ENCODE data around the gene RNF148.

The RNF148 gene

GRCh38 chr7:122702872-122703510, at the start of gene RNF148:
TSS of gene RNF148 (minus strand) at chr7:122702922. CDS start at chr7:122702750, 172 bp downstream.
- DNase-seq = no peak

- no peak for DNase-seq
Observed at GRCh38 chr7:122750389-122750788, 47.7 kb upstream of the RNF148 start.

GRCh38 chr7:122748195-122748594, 45.5 kb upstream of the RNF148 start:
- DNase-seq = no peak

DNA sequence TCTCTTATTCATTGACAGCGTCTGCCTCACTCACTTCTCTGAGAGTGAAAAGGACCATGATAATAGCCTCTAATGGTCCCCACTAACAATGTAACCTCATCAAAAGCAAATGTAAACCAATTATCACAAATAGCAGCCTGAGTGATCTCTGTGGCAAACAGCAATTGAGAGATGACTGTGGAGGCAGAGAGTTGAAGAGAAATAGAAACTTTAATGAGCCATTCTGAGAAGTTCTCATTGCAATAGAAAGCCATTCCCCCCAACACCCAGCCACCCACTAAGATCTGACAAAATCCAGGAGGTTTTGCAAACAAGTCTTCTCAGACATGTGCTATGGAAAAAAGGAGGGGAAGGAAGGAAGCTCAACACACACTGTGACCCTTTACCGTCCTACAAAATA, 44.2 kb upstream of the RNF148 start:
- DNase-seq = no peak

GRCh38 chr7:122743211-122743610, 40.5 kb upstream of the RNF148 start:
- no peak for DNase-seq

- no peak for DNase-seq
Observed at GRCh38 chr7:122738947-122739346, 36.2 kb upstream of the RNF148 start.

- no peak for DNase-seq
Observed at GRCh38 chr7:122736183-122736582, 33.5 kb upstream of the RNF148 start.

- DNase-seq = no peak
Observed at GRCh38 chr7:122727759-122728158, 25.0 kb upstream of the RNF148 start.

- DNase-seq = no peak
Observed at GRCh38 chr7:122727354-122727753, 24.6 kb upstream of the RNF148 start.

GRCh38 chr7:122726881-122727280, 24.2 kb upstream of the RNF148 start:
- no peak for DNase-seq

- no peak for DNase-seq
Observed at GRCh38 chr7:122724366-122724765, 21.6 kb upstream of the RNF148 start.

DNA sequence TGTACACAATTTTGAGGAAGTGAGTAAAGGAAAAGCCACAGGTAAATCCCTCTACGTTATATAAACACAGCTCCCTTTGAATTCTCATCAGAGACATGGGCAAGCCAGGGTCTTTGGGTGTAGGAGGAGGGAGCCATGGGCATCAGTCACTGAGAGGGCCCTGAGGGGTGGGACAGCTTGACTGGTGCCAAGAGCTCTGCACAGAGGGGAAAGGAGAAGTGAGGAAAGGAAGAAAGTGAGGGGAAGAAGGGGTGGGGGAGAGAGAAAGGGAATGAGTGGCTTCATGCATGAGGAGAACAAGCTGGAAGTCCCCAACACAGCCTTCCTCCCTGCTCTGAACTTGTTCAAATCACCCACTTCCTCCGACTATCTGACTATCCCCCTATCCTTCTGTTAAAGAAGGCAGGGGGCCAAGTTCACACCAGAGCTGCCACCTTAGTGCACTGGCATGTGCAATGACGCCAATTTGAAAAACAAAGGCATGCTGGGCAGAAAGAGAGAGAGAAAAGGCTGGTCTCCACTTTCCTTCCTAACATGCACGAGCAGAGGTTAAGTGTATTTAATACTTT, 16.4 kb upstream of the RNF148 start:
- DNase-seq = no peak

DNA sequence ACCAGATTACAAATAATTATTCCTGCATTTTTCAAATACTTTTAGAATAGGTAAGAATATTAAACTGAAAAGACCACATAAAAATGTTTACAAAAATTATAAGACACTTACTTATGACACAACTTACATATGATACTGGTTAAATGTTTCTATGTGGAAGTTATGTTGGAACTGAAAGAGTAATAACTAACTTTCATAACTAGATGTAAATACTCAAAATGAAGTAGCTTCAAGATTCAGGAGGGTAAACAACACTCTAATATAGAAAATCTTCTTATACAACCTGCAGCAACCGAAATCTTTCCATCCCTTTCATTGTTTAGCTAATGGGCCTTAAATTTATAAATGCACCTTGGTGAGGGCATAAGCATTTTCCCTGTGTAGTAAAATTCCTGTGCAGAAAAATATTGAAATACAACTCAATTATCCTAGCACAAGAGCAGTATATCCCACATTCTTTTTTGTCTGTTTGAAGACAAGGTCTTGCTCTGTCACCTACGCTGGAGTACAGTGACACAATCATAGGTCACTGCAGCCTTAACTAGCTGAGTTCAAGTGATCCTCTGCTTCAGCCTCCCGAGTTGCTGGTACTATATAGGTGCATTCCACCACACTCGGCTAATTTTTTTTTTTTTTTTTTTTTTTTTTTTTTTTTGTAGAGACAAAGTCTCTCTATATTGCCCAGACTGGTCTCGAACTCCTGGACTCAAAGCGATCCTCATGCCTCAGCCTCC, 14.8 kb upstream of the RNF148 start:
- no peak for DNase-seq

DNA sequence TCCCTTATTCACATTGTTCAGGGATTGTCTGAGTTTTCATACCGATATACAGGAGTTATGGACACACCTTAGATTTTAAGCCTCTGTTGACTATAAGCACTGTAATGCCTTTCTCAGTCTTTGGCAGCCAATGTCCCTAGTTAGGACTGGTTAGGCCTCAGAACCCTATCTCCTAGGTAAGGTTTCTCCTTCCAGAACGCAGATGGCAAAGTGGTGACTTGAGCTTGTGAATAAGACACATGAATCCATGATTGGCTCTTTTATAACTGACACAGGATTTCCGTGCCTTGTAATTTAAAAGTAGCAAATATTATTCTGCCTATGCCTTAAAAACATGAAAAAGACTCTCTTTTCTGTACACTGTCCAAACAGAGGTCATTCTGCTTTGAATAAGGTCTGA, 12.5 kb upstream of the RNF148 start:
- DNase-seq = no peak

GRCh38 chr7:122710916-122711315, 8.2 kb upstream of the RNF148 start:
- no peak for DNase-seq

GRCh38 chr7:122709930-122710646, 7.4 kb upstream of the RNF148 start:
- DNase-seq = no peak

GRCh38 chr7:122706836-122707235, 4.1 kb upstream of the RNF148 start:
- no peak for DNase-seq

GRCh38 chr7:122699017-122699416, 3.7 kb downstream of the RNF148 start, which contains the start of gene RNF133:
TSS of gene RNF133 (minus strand) at chr7:122699117. CDS start at chr7:122698918, 199 bp downstream.
- no peak for DNase-seq

- no peak for DNase-seq
Observed at GRCh38 chr7:122695816-122696215, 6.9 kb downstream of the RNF148 start.

DNA sequence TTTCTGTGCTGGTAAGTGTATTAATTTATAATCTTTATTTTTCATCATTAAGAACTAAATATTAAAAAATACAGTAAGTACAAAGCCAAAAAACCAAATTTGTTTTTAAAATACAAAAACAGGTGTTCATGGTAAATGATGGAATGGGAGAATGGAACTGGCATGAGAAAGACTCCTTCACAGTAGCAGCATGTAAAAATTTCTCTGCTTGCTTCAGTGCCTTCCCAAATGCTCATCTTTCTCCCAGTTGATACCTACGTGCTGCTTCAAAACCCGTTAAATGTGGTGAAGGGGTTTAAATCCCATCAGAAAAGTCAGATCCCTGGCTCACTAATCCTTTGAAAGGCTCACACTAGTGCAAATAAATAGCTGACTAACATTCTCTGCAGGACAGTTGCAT, 8.0 kb downstream of the RNF148 start:
- DNase-seq = no peak

DNA sequence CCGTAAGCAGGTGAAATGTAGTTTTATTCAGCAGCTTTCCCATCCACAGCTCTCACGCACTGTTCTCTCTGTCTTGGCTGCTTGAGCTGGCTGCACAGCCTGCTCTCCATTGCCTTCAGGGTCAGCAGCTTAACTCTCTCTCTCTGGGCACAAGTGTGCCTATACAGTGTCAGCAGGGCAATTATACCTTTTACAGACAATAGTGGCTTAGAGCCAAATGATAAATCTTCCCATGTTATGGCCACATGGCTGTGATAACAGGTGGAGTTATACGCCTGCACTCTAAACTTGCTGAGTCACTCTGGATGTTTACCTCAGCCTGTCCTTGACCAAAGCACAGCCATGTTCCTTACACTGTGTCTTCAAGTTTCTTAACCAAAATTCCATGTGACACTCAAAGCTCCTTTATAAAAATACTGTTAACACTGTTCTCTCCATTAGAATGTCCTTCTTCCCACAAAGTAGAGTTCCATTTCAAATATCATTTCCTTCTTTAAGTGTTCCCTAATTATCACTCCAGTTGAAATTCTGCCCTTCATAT, 9.9 kb downstream of the RNF148 start:
- DNase-seq = no peak

- DNase-seq = no peak
Observed at GRCh38 chr7:122691569-122692235, 11.0 kb downstream of the RNF148 start.

Measured in CD4-positive, alpha-beta T cell treated with Interleukin-6 for 4 hours (primary cell).